ENCODE measurements around the gene WBP11.
"Not testable (repeated sequence)": the region's sequence is repeated elsewhere in the genome, so short reads cannot be mapped to it uniquely, and the experiment has no call there.

Gene WBP11

DNA sequence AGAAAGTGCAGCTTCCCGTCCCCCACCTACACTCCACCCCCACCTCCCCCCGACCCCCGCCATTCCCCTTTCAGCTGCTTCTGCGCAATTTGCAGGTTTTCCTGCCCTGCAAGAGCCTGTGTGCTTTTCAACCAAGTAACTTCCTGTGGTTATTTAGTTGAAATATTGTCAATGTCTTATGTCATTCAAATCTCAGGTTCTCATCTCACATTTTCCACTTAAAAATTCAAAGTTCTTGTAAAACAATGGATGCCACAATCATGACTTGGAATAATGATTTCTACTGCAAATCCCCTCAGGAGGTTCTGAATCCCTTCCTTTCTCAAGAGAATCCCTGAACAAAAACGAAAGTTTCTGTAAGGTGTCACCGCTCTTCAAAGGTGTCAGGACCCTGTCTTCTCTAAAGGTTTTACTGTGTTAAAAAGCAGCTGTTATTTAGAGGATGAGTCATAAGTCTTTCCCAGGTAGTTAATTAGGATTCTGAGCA lies 31.6 kb downstream of the WBP11 start:
- DNase-seq: no peak

DNA sequence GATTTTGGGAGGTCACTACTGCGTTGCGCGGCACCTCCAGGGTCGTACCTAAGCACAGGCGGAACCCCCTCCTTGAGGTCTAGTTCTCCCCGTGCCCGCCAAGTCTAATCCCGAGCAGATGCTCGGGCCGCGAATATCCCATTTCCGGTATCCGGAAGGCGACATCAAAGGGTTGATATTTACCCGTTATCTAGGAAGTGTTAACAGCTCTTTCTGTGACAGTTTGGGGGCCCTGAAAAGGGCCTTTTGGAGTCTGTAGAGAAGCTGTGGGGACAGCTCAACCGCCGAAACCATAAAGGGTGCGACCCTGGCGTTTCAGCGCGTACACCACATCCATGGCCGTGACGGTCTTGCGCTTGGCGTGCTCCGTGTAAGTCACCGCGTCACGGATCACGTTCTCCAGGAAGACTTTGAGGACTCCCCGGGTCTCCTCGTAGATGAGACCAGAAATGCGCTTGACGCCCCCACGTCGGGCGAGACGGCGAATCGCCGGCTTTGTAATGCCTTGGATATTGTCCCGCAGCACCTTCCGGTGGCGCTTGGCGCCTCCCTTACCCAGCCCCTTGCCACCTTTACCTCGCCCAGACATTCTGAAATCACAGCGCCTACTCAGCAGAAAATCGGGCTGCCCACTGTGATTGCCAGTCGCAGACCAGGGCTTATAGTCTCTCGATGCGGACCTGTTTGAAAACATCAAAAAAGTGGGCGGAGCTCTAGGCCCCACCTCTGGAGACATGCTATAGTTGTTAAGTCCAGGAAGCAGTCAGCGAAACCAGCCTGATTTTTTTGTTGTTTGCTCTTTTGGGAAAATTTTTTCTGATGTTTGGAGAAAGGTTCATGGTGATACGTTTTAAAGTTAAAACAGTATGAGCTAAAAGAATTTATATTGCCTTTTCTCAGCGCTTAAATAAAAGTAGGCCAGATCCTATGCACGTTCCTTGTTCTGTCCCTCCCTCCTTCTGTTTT lies 32.5 kb downstream of the WBP11 start:
- peak; percentile 38 for DNase-seq

DNA sequence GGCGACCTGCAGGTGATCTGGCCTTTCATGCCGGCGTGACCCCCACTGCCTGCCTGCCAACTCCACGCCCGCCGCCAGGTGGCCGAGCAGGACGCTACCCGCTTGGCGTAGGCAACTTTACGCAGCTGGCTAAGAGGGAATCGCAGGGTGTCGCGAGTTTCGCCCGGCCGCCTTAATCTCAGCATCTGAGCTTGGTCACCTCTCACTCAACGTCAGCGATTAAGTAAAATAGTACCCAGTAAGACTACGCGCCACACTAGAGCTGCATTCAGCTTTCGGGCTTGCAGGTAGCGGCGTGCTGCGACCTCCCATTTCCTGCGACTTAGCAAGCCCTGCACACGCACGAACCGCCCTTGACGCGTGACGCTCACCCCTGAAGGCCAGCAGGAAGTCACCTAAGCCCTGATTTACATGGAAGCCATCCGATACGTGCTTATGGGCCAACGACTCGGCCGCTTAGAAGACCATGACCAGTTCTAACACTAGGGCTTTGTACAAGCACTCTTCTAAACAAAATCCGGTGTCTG lies 33.2 kb downstream of the WBP11 start:
- peak; percentile 52 for DNase-seq

DNA sequence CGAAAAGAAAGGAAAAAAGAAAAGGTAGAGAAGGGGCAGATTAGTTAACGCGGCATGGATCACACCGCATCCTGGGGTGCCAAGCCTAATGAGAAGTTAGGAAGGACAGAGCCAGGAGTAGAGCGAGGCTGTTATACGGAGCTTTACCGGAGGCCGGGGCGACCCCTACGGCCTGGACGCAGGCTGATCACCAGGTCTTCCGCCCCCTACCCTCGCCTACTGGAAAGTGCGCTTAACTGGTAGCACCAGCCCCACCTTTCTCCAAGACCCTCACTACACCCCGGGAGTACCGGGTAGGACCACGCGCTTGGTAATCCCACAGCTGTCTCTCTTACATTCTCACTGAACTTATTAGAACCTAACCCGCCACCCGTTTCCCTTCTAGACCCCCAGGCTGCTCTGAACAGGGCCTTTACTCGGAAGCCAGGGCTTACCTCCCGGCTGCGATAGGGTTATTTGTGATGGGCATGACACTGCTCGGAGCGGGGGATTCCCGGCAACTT lies 33.8 kb downstream of the WBP11 start:
- DNase-seq: no peak

DNA sequence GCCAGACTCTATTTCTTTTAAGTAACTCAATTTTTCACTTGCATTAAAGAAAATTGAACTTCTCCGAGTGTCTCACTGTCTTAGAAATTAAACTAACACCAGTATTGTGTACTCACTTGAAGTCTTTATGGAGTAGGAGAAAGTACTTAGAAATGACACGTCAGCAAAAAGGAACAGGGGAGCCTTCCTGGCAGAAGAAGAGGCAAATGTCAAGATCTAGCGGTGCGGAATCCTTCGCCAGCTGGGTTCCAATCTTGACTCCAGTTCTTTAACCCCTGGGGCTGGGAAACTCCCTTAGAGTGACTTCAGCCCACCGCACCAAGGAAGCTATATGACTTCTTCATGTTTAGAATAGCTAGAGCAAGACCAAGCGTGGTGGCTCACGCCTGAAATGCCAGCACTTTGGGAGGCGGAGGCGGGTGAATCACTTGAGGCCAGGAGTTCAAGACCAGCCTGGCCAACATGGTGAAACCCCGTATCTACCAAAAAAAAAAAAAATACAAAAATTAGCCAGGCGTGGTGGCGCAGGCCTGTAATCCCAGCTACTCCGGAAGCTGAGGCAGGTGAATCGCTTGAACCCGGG lies 34.4 kb downstream of the WBP11 start:
- DNase-seq: no peak

DNA sequence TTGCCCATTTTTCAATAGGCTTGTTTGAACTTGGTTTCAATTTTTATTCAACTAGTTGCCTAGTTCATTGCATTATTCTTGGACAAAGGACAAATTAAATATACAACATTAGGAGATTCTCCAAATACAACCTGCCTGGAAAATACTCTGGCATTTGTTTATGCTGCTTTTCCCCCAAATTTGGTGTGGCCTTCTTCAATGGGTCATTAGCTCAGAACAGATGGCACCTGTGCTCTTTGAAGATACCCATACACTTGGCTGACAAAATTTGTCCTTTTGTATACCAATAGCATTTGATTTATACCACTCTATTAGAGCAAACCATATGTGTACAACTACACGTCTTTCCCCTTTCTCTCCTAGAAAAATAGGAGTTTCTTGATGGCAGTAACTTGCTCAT lies 35.7 kb downstream of the WBP11 start:
- no peak for DNase-seq

DNA sequence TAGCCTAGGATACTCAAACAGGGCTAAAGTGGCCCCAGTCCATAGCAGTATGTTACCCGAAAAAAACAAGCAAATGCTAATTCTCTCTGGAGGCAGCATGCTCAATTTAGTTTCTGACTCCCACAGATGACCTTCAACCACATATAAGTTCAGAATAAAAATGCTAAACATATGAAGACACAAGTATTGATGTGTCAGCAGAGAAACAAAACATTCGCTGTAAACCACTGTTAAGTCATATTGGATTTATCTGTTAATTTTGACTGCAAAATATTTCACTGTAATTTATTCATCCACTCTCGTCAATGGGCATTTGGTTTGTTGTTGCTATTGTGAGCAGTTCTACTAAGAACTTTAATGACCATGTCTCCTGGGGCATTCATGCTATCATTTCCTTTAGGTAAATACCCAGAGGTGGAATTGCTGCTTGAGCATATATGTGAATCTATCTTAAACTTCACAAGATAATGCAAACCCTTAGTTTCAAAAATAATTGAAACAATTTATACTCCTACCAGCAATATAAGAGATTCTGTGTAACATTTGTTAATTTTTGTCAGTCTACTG lies 36.5 kb downstream of the WBP11 start:
- DNase-seq: no peak

DNA sequence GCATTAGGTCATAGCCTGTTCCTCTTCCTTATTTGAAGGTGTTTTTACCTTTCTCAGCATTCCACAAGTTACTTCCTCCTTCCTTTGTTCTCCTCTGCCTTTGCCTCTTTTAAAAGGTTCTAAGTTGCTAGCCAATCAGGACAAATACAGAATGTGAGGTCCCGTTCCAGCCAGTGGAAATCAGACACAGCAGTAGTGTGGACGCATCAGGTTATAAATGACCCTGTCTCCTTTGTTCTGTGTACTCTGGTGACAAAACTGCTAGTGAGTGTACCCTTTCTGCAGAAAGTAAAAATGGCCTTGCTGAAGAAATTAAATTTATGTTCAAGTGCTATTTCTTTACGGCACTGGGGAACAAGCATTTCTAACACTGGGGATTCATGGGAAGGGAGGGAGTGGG lies 37.3 kb downstream of the WBP11 start:
- DNase-seq: not testable (repeated sequence)

DNA sequence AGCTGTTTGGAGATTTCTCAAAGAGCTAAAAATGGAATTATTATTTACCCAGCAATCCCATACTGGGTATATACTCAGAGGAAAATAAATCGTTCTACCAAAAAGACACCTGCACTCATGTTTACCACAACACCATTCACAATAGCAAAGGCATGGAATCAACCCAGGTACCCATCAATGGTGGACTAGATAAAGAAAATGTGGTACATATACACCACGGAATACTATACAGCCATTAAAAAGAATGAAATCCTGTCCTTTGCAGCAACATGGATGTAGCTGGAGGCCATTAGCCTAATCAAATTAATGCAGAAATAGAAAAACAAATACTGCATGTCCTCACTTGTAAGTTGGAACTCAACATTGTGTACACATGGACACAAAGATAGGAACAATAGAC lies 37.9 kb downstream of the WBP11 start:
- no peak for DNase-seq

DNA sequence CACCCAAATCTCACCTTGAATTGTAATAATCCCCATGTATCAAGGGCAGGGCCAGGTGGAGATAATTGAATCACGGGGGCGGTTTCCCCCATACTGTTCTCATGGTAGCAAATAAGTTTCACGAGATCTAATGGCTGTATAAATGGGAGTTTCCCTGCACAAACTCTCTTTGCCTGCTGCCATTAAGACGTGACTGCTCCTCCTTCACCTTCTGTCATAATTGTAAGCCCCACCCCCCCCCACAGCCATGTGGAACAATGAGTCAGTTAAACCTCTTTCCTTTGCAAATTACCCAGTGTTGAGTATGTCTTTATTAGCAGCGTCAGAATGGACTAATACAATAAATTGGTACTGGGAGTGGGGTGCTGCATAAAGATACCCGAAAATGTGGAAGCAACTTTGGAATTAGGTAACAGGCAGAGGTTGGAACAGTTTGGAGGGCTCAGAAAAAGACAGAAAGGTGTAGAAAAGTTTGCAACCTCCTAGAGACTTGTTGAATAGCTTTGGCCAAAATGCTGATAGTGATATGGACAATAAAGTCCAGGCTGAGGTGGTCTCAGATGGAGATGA lies 43.5 kb downstream of the WBP11 start:
- DNase-seq: not testable (repeated sequence)

DNA sequence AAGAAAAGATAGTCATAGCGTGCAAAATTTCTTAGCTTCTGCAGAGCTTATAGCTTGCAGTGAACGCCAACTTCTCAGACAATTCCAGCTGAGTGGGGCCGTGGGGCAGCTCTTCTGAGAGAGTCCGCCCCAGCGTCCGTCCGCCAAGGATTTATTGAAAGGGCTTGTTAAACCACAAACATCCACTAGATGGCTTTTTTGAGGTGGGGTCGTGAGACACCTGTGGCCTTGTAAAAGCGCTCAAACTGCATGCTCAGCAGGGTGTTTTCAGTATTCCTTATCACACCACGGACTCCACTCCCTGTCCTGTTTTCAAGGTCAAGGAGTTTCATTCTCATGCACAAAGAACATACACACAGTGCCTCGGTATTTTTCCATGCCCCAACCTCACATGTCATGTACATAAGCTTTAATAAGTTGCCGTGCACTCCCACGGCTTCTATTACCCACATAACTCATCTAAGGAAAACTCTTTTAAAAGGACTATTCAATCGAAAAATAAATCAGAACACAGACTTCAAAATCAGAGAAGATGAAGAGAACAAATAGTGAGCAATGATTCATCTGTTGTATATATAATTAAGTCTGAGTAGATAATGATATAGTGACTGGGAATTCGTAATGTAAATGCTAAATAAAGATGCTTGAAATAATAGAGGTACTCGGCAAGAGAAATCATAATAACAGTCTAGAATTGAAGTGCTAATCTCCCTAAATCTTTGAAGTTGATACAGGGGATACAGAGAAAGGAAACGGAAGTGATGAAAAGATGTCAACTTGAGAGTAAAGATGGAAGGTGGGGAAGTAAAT lies 46.7 kb downstream of the WBP11 start:
- no peak for DNase-seq

DNA sequence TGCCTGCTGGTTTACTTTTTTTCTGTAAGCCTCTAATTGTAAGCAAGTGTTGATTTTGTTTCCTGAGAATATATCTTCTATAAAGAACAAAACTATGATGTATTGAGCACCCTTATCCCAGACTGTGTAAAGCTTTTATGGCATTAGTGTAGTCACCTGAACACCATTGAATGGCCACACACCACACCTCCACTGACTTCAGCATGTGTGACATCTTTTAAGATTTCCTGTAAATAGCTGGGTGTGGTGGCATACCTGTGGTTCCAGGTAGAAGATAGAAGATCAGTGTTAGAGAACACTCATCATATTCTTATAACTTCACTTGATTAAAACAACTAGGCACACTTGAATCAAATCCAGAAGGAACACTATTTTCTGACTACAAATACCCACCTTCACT lies 51.3 kb downstream of the WBP11 start:
- DNase-seq: no peak

DNA sequence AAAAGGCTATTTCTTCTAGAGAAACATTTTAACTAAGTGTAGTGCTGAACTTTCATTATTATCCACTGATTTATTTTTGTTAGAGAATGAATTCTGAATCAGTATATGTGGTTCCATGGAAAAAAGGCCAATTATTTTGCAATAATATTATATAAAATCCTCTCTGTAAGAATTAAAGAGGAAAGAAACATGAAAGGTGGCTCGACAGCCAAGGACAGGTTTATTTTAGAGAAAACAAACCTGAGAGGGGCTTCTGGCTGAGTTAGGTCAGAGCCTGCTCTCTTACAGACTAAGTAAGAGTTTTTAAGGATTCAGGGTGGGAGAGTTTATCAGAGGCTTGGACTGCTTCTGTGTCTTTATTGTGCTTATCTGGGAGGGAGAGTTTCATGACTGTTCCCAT lies 60.2 kb downstream of the WBP11 start:
- no peak for DNase-seq

DNA sequence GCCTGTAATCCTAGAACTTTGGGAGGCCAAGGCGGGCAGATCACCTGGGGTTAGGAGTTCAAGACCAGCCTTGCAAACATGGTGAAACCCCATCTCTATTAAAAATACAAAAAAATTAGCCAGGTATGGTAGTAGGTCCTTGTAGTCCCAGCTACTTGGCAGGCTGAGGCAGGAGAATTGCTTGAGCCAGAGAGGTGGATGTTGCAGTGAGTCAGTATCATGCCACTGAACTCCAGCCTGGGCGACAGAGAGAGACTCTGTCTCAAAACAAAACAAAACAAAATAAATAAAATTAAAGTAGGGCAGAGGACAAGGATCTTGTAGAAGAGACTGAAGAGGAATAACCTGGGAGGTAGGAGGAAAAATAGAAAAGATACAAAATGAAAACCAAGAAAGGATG lies 61.3 kb downstream of the WBP11 start:
- DNase-seq: no peak

DNA sequence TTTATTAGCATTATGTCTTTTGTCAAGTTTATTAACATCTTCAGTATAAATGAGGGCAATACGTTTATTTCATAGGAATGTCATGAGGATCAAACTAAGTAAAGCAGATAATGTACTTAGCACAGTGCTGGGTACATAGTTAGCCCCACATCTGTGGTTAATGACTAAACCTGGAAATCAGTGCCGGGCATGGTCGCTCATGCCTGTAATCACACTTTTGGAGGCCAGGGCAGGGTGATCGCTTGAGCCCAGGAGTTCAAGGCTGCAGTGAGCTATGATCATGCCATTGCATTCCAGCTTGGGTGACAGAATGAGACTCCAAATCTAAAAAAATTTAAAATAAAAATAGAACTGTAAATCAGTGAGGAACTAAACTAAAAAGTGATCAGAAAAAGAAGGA lies 62.1 kb downstream of the WBP11 start:
- DNase-seq: no peak

DNA sequence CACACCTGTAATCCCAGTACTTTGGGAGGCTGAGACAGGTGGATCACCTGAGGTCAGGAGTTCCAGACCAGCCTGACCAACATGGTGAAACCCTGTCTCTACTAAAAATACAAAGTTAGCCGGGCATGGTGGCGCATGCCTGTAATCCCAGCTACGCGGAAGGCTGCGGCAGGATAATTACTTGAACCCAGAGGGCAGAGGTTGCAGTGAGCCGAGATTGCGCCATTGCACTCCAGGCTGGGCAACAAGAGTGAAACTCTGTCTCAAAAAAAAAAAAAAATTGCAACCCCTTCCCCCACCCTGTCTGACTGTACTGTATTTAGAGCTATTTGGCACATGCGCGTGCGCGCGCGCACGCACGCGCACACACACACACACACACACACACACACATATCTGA lies 66.8 kb downstream of the WBP11 start:
- DNase-seq: not testable (repeated sequence)
